Mononuclear cell (primary cell): ENCODE data around the gene USP54. TPM values are rescaled to one million over a fixed set of nuclear protein-coding genes. Genes with fewer than 3 reads are reported as not detected.

ENCODE experiments used
- H3K27me3 ChIP-seq: 2 replicates; pipeline ENCODE4 v1.6.0; 2011; ENCODE audit warnings: low read length, control low read depth; ENCODE audit not compliant: insufficient read depth
- H3K4me1 ChIP-seq: 2 replicates; pipeline ENCODE4 v1.5.1; 2011; ENCODE audit warnings: mild to moderate bottlenecking, low read length, control low read depth; ENCODE audit not compliant: insufficient read depth
- H3K4me3 ChIP-seq: 2 replicates; pipeline ENCODE4 v1.5.1; 2011; ENCODE audit warnings: mild to moderate bottlenecking, low read length, moderate library complexity
- H3K9me3 ChIP-seq: 2 replicates; pipeline ENCODE4 v1.5.1; 2011; ENCODE audit warnings: low read depth, mild to moderate bottlenecking, control low read depth, low read length
- total RNA-seq: library from RNA; depleted of rRNA; stranded (reverse); fragments of >200 nt; gene quantifications from one replicate; pipeline ENCODE4 v1.2.3, GENCODE V29; 2012

USP54 gene
- total RNA-seq, 1 donor = 1.8 TPM

GRCh38 chr10:73485320-73485719 lies 105.8 kb downstream of the USP54 start:
- H3K4me3 ChIP-seq = no peak overlapping the region
- no peaks in the 10 kb centered on the region for H3K27me3 ChIP-seq
- no peaks in the 10 kb centered on the region for H3K9me3 ChIP-seq
- H3K4me1 ChIP-seq = no peaks in the 10 kb centered on the region

- no peaks in the 10 kb centered on the region for H3K9me3 ChIP-seq
- no peaks in the 10 kb centered on the region for H3K27me3 ChIP-seq
- no peaks in the 10 kb centered on the region for H3K4me1 ChIP-seq
- no peak overlapping the region for H3K4me3 ChIP-seq
Observed at GRCh38 chr10:73480158-73480557, 111.0 kb downstream of the USP54 start.

GRCh38 chr10:73478636-73479035 lies 112.5 kb downstream of the USP54 start:
- Histone ChIP-seq H3K27me3 (no peaks in the 10 kb centered on the region), H3K9me3 (no peaks in the 10 kb centered on the region), H3K4me1 (no peaks in the 10 kb centered on the region), H3K4me3 (no peak overlapping the region)

GRCh38 chr10:73471226-73471625 lies 119.9 kb downstream of the USP54 start:
- H3K27me3 ChIP-seq = no peaks in the 10 kb centered on the region
- H3K4me1 ChIP-seq = no peaks in the 10 kb centered on the region
- no peak overlapping the region for H3K4me3 ChIP-seq
- no peaks in the 10 kb centered on the region for H3K9me3 ChIP-seq

- H3K9me3 ChIP-seq = no peaks in the 10 kb centered on the region
- H3K4me1 ChIP-seq = no peaks in the 10 kb centered on the region
- no peak overlapping the region for H3K4me3 ChIP-seq
- H3K27me3 ChIP-seq = no peaks in the 10 kb centered on the region
Observed at GRCh38 chr10:73469579-73469978, 121.6 kb downstream of the USP54 start.

GRCh38 chr10:73467206-73467605 lies 123.9 kb downstream of the USP54 start:
- Histone ChIP-seq H3K4me1 (no peaks in the 10 kb centered on the region), H3K9me3 (no peaks in the 10 kb centered on the region), H3K27me3 (no peaks in the 10 kb centered on the region), H3K4me3 (no peak overlapping the region)

- no peaks in the 10 kb centered on the region for H3K9me3 ChIP-seq
- H3K4me3 ChIP-seq = no peak overlapping the region
- no peaks in the 10 kb centered on the region for H3K4me1 ChIP-seq
- H3K27me3 ChIP-seq = no peaks in the 10 kb centered on the region
Observed at GRCh38 chr10:73465978-73466726, 125.0 kb downstream of the USP54 start.

GRCh38 chr10:73460897-73461296 lies 130.2 kb downstream of the USP54 start:
- no peaks in the 10 kb centered on the region for H3K27me3 ChIP-seq

GRCh38 chr10:73459683-73460314 lies 131.3 kb downstream of the USP54 start:
- no peak overlapping the region for H3K4me3 ChIP-seq
- H3K9me3 ChIP-seq = no peaks in the 10 kb centered on the region
- H3K4me1 ChIP-seq = no peaks in the 10 kb centered on the region
- H3K27me3 ChIP-seq = no peaks in the 10 kb centered on the region

More at GRCh38 chr10:73460897-73461296, 130.2 kb downstream of the USP54 start:
- H3K9me3 ChIP-seq = no peaks in the 10 kb centered on the region
- no peaks in the 10 kb centered on the region for H3K4me1 ChIP-seq
- no peak overlapping the region for H3K4me3 ChIP-seq

- Histone ChIP-seq H3K4me3 (no peak overlapping the region), H3K4me1 (no peaks in the 10 kb centered on the region)
Observed at GRCh38 chr10:73456187-73456890, 134.8 kb downstream of the USP54 start.

GRCh38 chr10:73449113-73449512 lies 142.0 kb downstream of the USP54 start:
- Histone ChIP-seq H3K4me1 (no peaks in the 10 kb centered on the region), H3K27me3 (no peaks in the 10 kb centered on the region), H3K9me3 (no peaks in the 10 kb centered on the region), H3K4me3 (no peak overlapping the region)

More at GRCh38 chr10:73456187-73456890, 134.8 kb downstream of the USP54 start:
- H3K27me3 ChIP-seq = no peaks in the 10 kb centered on the region
- no peaks in the 10 kb centered on the region for H3K9me3 ChIP-seq

GRCh38 chr10:73448384-73448783 lies 142.8 kb downstream of the USP54 start:
- Histone ChIP-seq H3K9me3 (no peaks in the 10 kb centered on the region), H3K4me3 (no peak overlapping the region), H3K4me1 (no peaks in the 10 kb centered on the region), H3K27me3 (no peaks in the 10 kb centered on the region)

Other genes with a start within 250 kb of the USP54 start
- gene CFAP70, start 232.5 kb downstream of the USP54 start, total RNA-seq = 1.3 TPM
- 106 TPM for gene ANXA7, start 177.3 kb downstream of the USP54 start, total RNA-seq
- 0.73 TPM for gene MSS51, start 157.8 kb downstream of the USP54 start, total RNA-seq
- gene PPP3CB, start 95.3 kb downstream of the USP54 start, total RNA-seq = 13.9 TPM
- gene MYOZ1, start 50.1 kb upstream of the USP54 start, total RNA-seq = not detected
- gene SYNPO2L, start 64.7 kb upstream of the USP54 start, total RNA-seq = 0.10 TPM
- 1.8 TPM for gene AGAP5, start 106.8 kb upstream of the USP54 start, total RNA-seq
- gene SEC24C, start 153.0 kb upstream of the USP54 start, total RNA-seq = 25.3 TPM
- 4.7 TPM for gene CHCHD1, start 190.7 kb upstream of the USP54 start, total RNA-seq
- 30.7 TPM for gene ZSWIM8, start 194.3 kb upstream of the USP54 start, total RNA-seq
- 66.9 TPM for gene NDST2, start 220.3 kb upstream of the USP54 start, total RNA-seq